ENCODE results near the gene KAT6B.

KAT6B gene

GRCh38 chr10:74926791-74927585 lies 100.6 kb downstream of the KAT6B start:
- no peak for TF ChIP-seq CTCF (IDR thresholded peaks at IDR 0.05; ENCODE audit: low read depth, low read length, missing control alignments)
- H3K4me3 ChIP-seq (replicated peaks; ENCODE audit: low read depth, low read length) = no peak overlapping the region
- no peak for DNase-seq (ENCODE audit: extremely low read depth, low read depth)

- no peak overlapping the region for H3K4me3 ChIP-seq (replicated peaks; ENCODE audit: low read depth, low read length)
- DNase-seq (ENCODE audit: extremely low read depth, low read depth) = no peak
- TF ChIP-seq CTCF (IDR thresholded peaks at IDR 0.05; ENCODE audit: low read depth, low read length, missing control alignments) = no peak
Observed at GRCh38 chr10:74927701-74928100, 101.3 kb downstream of the KAT6B start.

DNA sequence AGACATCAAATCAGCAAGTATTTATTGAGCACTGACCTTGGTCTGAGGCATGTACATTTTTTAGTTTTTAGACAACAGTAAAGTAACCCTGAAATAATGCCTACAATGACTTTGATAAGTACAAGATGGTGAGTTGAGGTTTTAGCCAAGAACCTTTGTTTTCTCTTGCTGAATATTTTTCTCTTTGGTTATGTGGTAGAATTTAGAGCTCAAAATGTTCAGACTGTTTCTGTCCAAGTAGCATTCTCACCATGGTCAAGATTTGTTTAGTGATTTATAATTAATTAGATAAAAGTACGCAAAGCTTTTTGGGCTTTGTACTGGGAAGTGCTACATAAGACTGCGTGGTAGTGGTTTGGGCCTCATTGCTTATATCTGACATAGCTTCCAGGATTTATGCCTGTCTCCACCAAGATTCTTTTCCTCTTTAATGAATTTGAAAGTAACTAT lies 102.4 kb downstream of the KAT6B start:
- no peak for TF ChIP-seq CTCF (IDR thresholded peaks at IDR 0.05; ENCODE audit: low read depth, low read length, missing control alignments)
- DNase-seq (ENCODE audit: extremely low read depth, low read depth) = no peak
- H3K4me3 ChIP-seq (replicated peaks; ENCODE audit: low read depth, low read length) = no peak overlapping the region

DNA sequence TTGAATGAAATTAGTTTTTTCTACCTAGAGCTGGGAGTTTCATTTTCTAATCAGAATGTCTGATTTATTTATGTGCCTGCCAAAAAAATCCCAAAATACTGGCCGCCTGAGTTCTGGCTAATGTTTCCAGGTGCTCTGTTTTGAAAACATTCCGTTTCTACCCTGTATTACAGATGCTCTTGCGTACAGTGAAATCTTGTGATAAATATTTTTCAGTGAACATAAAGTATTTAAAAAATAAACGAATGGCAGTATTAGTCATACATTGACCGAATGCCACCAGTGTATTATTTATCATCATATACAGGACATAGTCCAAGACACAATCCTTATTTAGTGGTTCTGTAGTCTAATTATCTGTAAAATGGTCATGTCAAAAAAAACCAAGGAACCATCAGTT lies 102.8 kb downstream of the KAT6B start:
- TF ChIP-seq CTCF (IDR thresholded peaks at IDR 0.05; ENCODE audit: low read depth, low read length, missing control alignments) = no peak
- DNase-seq (ENCODE audit: extremely low read depth, low read depth) = no peak
- no peak overlapping the region for H3K4me3 ChIP-seq (replicated peaks; ENCODE audit: low read depth, low read length)

- no peak for TF ChIP-seq CTCF (IDR thresholded peaks at IDR 0.05; ENCODE audit: low read depth, low read length, missing control alignments)
- no peak for DNase-seq (ENCODE audit: extremely low read depth, low read depth)
- no peak overlapping the region for H3K4me3 ChIP-seq (replicated peaks; ENCODE audit: low read depth, low read length)
Observed at GRCh38 chr10:74930965-74931364, 104.6 kb downstream of the KAT6B start.

DNA sequence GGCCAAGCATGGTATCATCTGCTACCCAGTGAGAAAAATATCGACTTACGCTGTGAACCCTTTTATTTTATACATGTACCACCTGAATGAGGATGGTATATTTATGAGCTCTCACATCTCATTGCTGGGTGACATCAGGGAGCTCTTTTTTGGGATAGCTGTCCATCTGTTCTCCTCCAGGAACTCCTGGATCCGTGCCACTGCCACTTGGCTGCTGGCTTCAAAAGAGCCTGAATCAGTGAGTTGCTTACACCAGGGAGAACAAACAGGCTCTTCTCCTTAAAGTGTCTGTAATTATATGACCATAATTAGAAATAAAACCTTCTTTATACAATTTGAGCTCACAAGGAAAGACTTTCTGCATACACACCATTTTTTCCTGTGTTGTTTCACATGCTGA lies 106.2 kb downstream of the KAT6B start:
- DNase-seq (ENCODE audit: extremely low read depth, low read depth) = no peak
- no peak for TF ChIP-seq CTCF (IDR thresholded peaks at IDR 0.05; ENCODE audit: low read depth, low read length, missing control alignments)
- no peak overlapping the region for H3K4me3 ChIP-seq (replicated peaks; ENCODE audit: low read depth, low read length)
